ENCODE data around the gene ZNF576.
"Not testable (repeated sequence)": the region's sequence is repeated elsewhere in the genome, so short reads cannot be mapped to it uniquely, and the experiment has no call there.

The ZNF576 gene

GRCh38 chr19:43628646-43629326 lies 32.4 kb downstream of the ZNF576 start:
- DNase-seq, result no peak

- no peak for DNase-seq
These were observed 35.1 kb downstream of the ZNF576 start for GRCh38 chr19:43631491-43631890.

- DNase-seq, result no peak
These were observed 37.1 kb downstream of the ZNF576 start for GRCh38 chr19:43633520-43633919.

GRCh38 chr19:43634068-43634467 lies 37.7 kb downstream of the ZNF576 start:
- no peak for DNase-seq

GRCh38 chr19:43634506-43634871 lies 38.1 kb downstream of the ZNF576 start:
- DNase-seq, result no peak

- DNase-seq, result no peak
These were observed 38.6 kb downstream of the ZNF576 start for GRCh38 chr19:43634872-43635560.

- not testable (repeated sequence) for DNase-seq
These were observed 39.2 kb downstream of the ZNF576 start for GRCh38 chr19:43635561-43635940.

- DNase-seq, result no peak
These were observed 39.8 kb downstream of the ZNF576 start for GRCh38 chr19:43636121-43636683.

- no peak for DNase-seq
These were observed 42.0 kb downstream of the ZNF576 start for GRCh38 chr19:43638214-43638994.

GRCh38 chr19:43638995-43639518 lies 42.7 kb downstream of the ZNF576 start:
- no peak for DNase-seq

- peak; percentile 54 to 56 for DNase-seq
These were observed 43.4 kb downstream of the ZNF576 start, which contains the start of gene CADM4 for GRCh38 chr19:43639519-43640423. Gene CADM4, minus strand, starts transcription at chr19:43639850. Its CDS starts 60 bp downstream, at chr19:43639790.

- DNase-seq, result no peak
These were observed 44.0 kb downstream of the ZNF576 start for GRCh38 chr19:43640424-43640757.

- no peak for DNase-seq
These were observed 44.9 kb downstream of the ZNF576 start for GRCh38 chr19:43641333-43641732.

- DNase-seq, result no peak
These were observed 46.1 kb downstream of the ZNF576 start for GRCh38 chr19:43642531-43642930.

GRCh38 chr19:43643326-43643725 lies 46.9 kb downstream of the ZNF576 start:
- no peak for DNase-seq

- no peak for DNase-seq
These were observed 47.8 kb downstream of the ZNF576 start for GRCh38 chr19:43644181-43644580.

GRCh38 chr19:43648633-43649032 lies 52.2 kb downstream of the ZNF576 start:
- no peak for DNase-seq

GRCh38 chr19:43649514-43649913 lies 53.1 kb downstream of the ZNF576 start:
- DNase-seq, result no peak

- not testable (repeated sequence) for DNase-seq
These were observed 53.9 kb downstream of the ZNF576 start for GRCh38 chr19:43650276-43650675.
